ENCODE measurements around the gene RAD51B.

GRCh38 chr14:68042586-68043210 is 223.1 kb downstream of the RAD51B start:
- TF ChIP-seq, protein P1, sequence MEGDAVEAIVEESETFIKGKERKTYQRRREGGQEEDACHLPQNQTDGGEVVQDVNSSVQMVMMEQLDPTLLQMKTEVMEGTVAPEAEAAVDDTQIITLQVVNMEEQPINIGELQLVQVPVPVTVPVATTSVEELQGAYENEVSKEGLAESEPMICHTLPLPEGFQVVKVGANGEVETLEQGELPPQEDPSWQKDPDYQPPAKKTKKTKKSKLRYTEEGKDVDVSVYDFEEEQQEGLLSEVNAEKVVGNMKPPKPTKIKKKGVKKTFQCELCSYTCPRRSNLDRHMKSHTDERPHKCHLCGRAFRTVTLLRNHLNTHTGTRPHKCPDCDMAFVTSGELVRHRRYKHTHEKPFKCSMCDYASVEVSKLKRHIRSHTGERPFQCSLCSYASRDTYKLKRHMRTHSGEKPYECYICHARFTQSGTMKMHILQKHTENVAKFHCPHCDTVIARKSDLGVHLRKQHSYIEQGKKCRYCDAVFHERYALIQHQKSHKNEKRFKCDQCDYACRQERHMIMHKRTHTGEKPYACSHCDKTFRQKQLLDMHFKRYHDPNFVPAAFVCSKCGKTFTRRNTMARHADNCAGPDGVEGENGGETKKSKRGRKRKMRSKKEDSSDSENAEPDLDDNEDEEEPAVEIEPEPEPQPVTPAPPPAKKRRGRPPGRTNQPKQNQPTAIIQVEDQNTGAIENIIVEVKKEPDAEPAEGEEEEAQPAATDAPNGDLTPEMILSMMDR (IDR thresholded peaks at IDR 0.05), result no peak
- TF ChIP-seq EP300 (IDR thresholded peaks at IDR 0.05) (no peak), POLR2A (IDR thresholded peaks at IDR 0.05) (no peak)

All from ovary (tissue), 3 donors.